Activated naive CD8-positive, alpha-beta T cell treated with anti-CD3 and anti-CD28 coated beads, Interleukin-2, amount 50 U/mL, for 24 hours (primary cell): Measurements from ENCODE around the gene ITGB5.

ENCODE experiments used
- ATAC-seq: fragments of 150-1000 bp; cut with Tn5 transposase; one replicate; pipeline ENCODE4 v1.10.0; 2021
- DNase-seq: peaks from one replicate; pipeline ENCODE4 v3.0.0; 2021
- H3K27ac Mint-ChIP-seq: one replicate; pipeline ENCODE4 v1.8.0; 2021; ENCODE audit warnings: mild to moderate bottlenecking, mixed read lengths
- H3K27me3 Mint-ChIP-seq: one replicate; pipeline ENCODE4 v1.8.0; 2021; ENCODE audit warnings: mixed read lengths
- H3K36me3 Mint-ChIP-seq: one replicate; pipeline ENCODE4 v1.8.0; 2021; ENCODE audit warnings: low read depth, mixed read lengths
- H3K4me1 Mint-ChIP-seq: one replicate; pipeline ENCODE4 v1.8.0; 2021; ENCODE audit warnings: mixed read lengths
- H3K4me3 Mint-ChIP-seq: one replicate; pipeline ENCODE4 v1.8.0; 2021; ENCODE audit warnings: mild to moderate bottlenecking, moderate library complexity, mixed read lengths
- H3K9me3 Mint-ChIP-seq: one replicate; pipeline ENCODE4 v1.8.0; 2021; ENCODE audit warnings: mixed read lengths

ITGB5 gene

DNA sequence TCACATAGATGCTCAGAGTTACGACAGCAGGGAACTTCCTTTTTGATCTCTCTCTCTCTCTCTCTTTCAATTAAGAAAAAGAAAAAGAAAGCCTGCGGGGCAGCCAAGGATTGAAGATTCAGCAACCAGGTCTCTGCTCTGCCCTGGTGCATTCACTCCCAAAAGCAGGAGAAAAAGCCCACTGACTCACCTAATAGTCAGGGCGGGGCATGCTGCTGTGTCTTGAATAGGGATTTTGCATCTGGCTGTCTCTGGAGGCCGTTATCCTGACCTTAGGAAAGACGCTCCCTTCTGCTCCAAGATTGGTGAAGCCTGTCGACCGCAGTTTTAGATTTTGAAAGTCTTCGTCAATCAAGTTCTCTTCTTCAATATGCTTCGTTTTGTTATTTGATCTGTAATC lies 20.8 kb upstream of the ITGB5 start:
- Mint-ChIP-seq H3K4me3 (no peak overlapping the region), H3K36me3 (no peaks in the 10 kb centered on the region), H3K27me3 (peaks cover 15% of the 10 kb centered on the region), H3K4me1 (no peaks in the 10 kb centered on the region), H3K27ac (no peak overlapping the region), H3K9me3 (no peaks in the 10 kb centered on the region)
- ATAC-seq, result no peak
- no peak for DNase-seq

DNA sequence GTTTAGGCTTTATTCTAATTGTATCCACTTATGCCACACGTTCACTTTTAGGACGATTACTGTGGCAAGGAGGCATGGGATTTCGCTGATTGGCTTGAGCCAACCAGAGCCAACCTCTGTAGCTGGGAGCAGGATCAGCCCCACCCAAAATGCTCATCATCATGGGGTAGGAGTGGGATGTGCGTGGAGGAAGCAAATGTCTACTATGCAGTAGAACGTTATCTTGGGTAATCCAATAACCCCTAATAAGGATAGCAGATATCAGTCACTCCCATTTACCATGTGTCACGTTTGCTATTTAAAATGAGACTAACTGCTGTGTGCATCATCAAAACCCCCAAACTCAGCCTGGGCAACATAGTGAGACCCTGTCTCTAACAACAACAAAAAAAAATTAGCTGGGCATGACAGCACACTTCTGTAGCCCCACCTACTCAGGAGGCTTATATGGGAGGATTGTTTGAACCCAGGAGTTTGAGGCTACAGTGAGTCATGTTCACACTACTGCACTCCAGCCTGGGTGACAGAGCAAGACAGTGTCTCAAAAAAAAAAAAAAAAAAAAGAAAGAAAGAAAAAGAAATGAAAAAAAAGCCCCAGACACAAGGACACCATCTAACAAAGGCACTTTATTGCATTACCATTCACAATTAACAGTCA lies 17.8 kb upstream of the ITGB5 start:
- Mint-ChIP-seq H3K4me1 (peaks cover 10% of the 10 kb centered on the region), H3K4me3 (no peak overlapping the region), H3K27ac (no peak overlapping the region), H3K36me3 (no peaks in the 10 kb centered on the region), H3K27me3 (peaks cover 17% of the 10 kb centered on the region), H3K9me3 (no peaks in the 10 kb centered on the region)
- ATAC-seq, result no peak
- no peak for DNase-seq

DNA sequence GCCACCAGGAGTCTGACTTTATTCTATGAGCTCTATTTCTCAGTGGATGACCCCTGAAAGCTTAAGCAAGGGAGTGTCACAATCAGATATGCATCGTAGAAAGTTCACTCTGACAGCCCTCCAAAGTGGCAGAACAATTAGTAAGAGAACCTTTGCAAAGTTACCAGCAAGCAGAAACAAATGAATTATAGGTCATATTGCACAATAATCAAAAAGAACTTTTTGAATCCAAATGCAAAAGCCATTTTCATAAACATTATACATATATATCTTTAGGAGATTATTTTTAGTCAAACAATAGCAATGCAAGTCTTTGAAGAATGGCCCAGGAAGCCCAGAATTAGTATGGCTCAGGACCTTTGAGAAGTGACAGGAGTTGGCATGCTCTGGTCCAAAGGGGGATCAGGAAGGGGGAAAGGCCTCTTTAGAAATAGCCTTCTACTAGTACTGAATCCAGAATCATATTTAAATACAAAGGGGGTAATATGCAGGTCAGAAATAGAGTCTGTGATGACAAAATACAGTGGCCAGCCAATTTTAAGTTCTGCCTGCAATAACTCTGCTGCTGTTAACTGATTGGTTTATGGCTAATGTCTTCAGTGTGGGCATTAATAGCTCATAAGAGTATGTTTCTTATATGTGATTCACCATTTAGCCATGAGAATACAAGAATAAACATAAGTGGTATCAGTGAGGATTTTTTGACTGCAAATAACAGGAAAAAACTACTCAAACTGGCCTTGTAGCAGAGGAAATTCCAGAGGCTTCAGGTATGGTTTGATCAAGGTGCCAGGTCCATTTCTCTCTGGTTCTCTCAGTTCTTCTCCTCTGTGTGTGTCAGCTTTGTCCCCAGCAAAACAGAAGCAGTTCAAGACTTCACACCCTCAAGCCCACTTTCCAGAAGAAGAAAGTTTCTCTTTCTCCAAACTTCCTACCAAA lies 17.0 kb upstream of the ITGB5 start:
- no peaks in the 10 kb centered on the region for H3K36me3 Mint-ChIP-seq
- DNase-seq (no peak), ATAC-seq (no peak)
- no peaks in the 10 kb centered on the region for H3K9me3 Mint-ChIP-seq
- peaks cover 17% of the 10 kb centered on the region for H3K27me3 Mint-ChIP-seq
- no peak overlapping the region for H3K27ac Mint-ChIP-seq
- H3K4me3 Mint-ChIP-seq, result no peak overlapping the region
- H3K4me1 Mint-ChIP-seq, result peaks cover 10% of the 10 kb centered on the region

DNA sequence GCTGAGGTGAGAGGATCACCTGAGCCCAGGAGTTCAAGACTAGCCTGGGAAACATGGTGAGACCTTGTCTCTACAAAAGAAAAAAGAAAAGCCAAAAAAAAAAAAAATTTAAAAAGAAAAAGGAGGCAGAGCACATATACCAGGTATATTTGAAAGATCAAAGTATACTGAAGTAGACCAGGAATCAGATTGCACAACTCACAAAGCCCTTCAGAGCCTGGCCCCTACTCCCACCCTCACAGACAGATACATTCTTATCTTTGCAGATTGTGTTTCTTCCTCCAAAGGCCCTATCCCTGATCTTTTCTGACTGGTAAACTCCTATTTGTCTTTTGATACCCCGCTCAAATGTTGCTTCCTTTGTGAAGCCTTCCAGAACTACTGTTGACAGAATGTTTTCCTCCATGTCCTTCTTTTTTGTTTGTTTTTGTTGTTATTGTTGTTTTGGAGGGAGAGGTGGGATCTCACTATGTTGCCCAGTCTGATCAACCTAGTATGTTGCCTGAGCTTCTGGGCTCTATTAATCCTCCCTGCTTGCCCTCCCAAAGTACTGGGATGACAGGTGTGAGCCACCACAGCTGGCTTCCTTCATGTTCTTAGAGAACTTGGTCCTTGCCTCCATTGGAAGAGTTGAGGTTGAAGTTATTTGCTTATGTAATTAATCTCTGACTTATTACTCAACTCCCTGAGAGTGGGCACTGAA lies 9.8 kb upstream of the ITGB5 start:
- no peak overlapping the region for H3K4me3 Mint-ChIP-seq
- no peak for ATAC-seq
- no peaks in the 10 kb centered on the region for H3K9me3 Mint-ChIP-seq
- no peaks in the 10 kb centered on the region for H3K36me3 Mint-ChIP-seq
- peaks cover 10% of the 10 kb centered on the region for H3K4me1 Mint-ChIP-seq
- no peak for DNase-seq
- H3K27ac Mint-ChIP-seq, result no peak overlapping the region
- H3K27me3 Mint-ChIP-seq, result peaks cover 3% of the 10 kb centered on the region

GRCh38 chr3:124895756-124896155 lies 8.6 kb upstream of the ITGB5 start:
- no peak for ATAC-seq
- Mint-ChIP-seq H3K4me1 (peaks cover 8% of the 10 kb centered on the region), H3K4me3 (no peak overlapping the region), H3K27ac (no peak overlapping the region), H3K27me3 (peaks cover 3% of the 10 kb centered on the region), H3K9me3 (no peaks in the 10 kb centered on the region), H3K36me3 (no peaks in the 10 kb centered on the region)
- DNase-seq, result no peak

DNA sequence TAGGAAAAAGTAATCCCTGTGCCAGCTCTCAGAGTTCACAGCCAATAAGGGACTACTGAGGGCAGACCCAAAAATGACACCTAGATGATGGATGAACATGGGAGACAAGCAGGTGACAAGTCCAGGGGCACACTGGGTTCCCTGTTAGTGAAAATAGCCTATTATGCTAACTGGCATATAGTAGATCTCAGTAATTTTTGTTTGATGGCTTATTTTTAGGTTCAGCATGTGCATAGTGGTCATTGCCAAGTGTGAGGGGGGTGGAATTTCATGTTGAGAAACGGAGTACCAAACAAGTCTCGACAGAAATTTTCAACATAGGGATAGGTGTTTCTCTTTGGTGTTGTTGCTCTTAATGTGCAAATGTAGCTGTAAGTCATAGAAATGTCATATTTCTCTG lies 6.4 kb upstream of the ITGB5 start:
- H3K36me3 Mint-ChIP-seq, result no peaks in the 10 kb centered on the region
- no peaks in the 10 kb centered on the region for H3K9me3 Mint-ChIP-seq
- no peak overlapping the region for H3K27ac Mint-ChIP-seq
- no peak for DNase-seq
- ATAC-seq, result no peak
- no peak overlapping the region for H3K4me3 Mint-ChIP-seq
- H3K27me3 Mint-ChIP-seq, result peaks cover 18% of the 10 kb centered on the region
- no peaks in the 10 kb centered on the region for H3K4me1 Mint-ChIP-seq

DNA sequence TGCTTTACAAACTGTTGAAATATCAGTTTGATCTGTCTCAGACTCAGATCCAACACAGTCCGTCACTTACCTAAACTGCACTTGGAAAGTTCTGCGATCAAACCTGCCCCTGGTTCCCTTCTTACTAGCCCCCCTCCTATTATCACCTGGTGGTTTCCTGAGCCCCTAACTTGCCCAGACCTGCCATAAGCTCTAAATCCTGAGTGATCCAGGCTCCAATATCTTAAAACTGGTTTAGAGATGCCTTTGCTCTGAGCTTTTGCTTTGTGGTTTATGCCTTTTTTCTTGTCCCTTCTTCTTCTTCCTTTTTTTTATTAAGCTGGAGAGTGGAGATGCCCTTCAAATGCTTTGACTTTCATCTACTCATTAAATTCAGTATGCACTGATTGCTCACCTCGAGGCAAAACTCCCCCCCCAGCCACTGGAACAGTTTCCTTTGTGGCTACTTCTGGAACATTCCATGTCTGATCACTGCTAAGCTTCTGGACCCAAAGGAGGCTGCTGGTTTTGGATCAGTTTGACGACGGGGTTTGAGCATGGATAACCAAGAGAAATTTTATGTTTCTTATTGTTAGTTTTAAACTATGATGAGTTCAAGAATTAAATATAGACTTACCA lies 3.5 kb upstream of the ITGB5 start:
- Mint-ChIP-seq H3K27ac (no peak overlapping the region), H3K4me1 (peaks cover 7% of the 10 kb centered on the region), H3K4me3 (no peak overlapping the region), H3K27me3 (peaks cover 33% of the 10 kb centered on the region), H3K36me3 (no peaks in the 10 kb centered on the region), H3K9me3 (no peaks in the 10 kb centered on the region)
- no peak for DNase-seq
- no peak for ATAC-seq

DNA sequence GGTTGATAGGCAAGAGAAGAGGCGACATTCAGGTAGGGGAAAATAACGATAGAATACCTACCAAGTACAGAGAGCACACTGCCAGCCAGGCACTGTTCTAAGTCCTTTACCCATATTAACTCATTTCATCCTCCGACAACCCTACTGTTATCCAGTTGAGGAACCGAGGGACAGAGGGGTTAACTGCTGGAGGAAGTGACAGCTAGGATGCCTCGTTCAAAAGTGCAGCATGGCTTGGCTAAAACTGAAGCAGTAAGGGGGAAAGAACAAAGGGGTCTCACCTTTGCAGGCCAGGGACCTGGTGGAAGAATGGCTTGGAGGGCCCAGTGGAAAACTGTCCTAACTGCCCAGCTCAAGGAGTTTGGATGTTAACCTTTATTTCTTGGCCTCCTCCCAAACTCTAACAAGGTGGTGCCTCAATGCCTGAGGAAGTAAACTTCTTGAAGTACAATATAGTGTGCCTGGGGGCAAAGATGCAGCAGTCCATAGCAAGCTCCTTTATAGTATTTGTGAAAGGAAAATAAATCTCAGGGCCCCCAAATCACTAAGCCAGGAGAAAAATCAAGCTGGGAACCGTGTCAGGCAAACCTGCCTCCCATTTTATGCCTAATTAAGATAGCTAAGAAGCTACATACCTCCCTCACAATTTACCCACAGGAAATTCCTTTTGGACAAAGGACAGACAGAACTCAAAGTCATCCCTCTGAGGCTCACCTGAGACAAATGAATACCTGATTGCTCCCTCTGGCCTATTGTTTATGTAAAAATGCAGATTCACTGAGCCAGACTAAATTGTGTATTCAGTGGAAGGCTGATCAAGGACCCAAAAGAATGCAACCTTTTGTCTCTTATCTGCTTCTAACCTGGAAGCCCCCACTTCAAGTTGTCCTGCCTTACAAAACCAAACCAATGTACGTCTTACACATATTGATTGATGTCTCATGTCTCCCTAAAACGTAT lies 1.6 kb upstream of the ITGB5 start:
- H3K4me1 Mint-ChIP-seq, result peaks cover 8% of the 10 kb centered on the region
- H3K36me3 Mint-ChIP-seq, result no peaks in the 10 kb centered on the region
- peaks cover 51% of the 10 kb centered on the region for H3K27me3 Mint-ChIP-seq
- H3K9me3 Mint-ChIP-seq, result no peaks in the 10 kb centered on the region
- peak overlapping the region; percentile 52 for H3K4me3 Mint-ChIP-seq
- no peak for ATAC-seq
- DNase-seq, result no peak
- no peak overlapping the region for H3K27ac Mint-ChIP-seq

- Mint-ChIP-seq H3K27me3 (peaks cover 53% of the 10 kb centered on the region), H3K27ac (no peak overlapping the region)
Observed at GRCh38 chr3:124887932-124888298, 750 bp upstream of the ITGB5 start.

DNA sequence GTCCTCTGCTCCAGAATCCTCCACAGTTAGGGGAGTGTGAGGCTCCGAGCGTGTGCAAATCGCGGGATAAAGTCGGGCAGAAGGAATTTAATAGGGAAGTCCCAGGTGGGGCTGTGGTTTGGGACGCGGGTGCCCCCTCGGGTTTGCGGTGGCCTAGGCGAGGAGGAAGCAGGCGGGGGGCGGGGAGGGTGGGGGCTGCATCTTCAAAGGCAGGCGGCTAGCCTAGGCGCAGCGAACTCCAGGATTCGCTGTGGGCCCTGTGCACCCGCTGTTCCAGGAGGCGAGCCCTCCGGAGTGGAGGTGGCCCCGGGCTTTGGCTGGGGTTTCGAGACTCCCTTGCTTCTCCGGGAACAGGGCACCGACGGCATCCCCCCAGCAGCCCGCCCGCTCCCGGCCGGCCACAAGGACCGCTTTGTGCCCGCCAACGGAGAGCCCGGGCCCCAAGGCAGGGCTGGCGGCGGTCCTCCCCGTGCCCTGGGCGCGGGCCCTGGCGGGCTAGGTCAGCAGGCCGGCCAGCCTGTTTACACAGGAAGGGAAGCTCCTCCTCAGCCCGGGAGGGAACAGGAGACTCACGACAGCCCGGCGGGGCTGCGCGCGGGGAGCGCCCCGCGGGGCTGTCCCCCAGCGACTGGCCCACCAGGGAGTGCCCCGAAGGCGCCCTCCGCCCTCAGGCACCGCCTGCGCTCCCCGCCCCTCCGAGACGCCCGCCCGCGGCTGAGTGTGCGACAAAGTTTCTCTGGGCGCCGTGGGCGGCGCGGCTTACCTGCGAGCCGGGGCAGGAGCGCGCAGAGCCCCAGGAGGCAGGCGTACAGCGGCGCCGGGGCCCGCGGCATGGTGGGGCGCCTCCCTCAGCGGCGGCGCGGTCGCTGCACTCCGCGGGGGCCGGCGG lies 753 bp downstream of the ITGB5 start:
- H3K27me3 Mint-ChIP-seq, result peaks cover 59% of the 10 kb centered on the region
- ATAC-seq, result peak; percentile 61

More at GRCh38 chr3:124887932-124888298, 750 bp upstream of the ITGB5 start:
- no peaks in the 10 kb centered on the region for H3K36me3 Mint-ChIP-seq
- H3K4me1 Mint-ChIP-seq, result peaks cover 8% of the 10 kb centered on the region
- DNase-seq (no peak), ATAC-seq (no peak)
- H3K9me3 Mint-ChIP-seq, result no peaks in the 10 kb centered on the region
- peak overlapping the region; percentile 52 for H3K4me3 Mint-ChIP-seq

DNA sequence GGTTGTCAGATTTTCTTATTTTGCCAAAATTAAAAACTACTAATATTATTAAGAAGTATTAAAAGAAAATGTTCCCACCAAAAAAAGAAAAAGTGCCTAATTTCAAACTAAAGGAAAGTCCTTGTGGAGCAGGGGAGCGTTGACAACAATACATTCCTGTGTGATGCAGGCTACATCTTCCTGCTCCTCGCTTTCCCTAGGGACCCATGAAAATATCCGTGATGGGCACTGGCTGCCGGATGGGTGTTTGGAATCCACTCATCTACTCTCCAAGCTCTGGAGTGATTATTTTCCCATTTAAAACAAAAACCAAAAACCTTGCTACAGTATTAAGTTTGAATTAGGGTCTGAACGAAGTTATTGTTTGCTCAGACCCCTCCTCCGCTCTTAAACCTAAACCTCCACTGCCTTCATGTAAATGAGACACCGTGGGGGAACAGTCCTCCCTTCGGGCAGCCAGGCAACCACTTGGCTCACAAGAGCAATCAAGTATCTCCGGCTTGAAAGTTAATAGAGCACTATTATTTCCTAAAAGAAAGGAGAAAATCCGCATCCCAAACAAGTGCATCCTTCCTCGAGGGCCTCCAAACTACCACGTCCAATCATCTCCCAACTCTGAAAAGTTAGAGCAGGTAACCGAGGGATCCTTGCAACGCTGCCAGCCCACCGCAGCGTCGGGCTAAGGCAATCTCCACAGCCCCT lies 1.5 kb downstream of the ITGB5 start:
- peaks cover 8% of the 10 kb centered on the region for H3K4me1 Mint-ChIP-seq
- H3K9me3 Mint-ChIP-seq, result no peaks in the 10 kb centered on the region
- ATAC-seq, result no peak
- H3K4me3 Mint-ChIP-seq, result peak overlapping the region; percentile 57
- H3K27ac Mint-ChIP-seq, result no peak overlapping the region
- H3K27me3 Mint-ChIP-seq, result peaks cover 57% of the 10 kb centered on the region
- DNase-seq, result no peak
- H3K36me3 Mint-ChIP-seq, result no peaks in the 10 kb centered on the region

More for the DNA sequence above, 753 bp downstream of the ITGB5 start:
- Mint-ChIP-seq H3K9me3 (no peaks in the 10 kb centered on the region), H3K36me3 (no peaks in the 10 kb centered on the region), H3K4me1 (peaks cover 8% of the 10 kb centered on the region), H3K4me3 (peak overlapping the region; percentile 57), H3K27ac (no peak overlapping the region)
- DNase-seq, result peak; percentile 48

- no peak for DNase-seq
- peaks cover 52% of the 10 kb centered on the region for H3K27me3 Mint-ChIP-seq
Observed at GRCh38 chr3:124884474-124885101, 2.6 kb downstream of the ITGB5 start.

More at GRCh38 chr3:124884474-124885101, 2.6 kb downstream of the ITGB5 start:
- Mint-ChIP-seq H3K27ac (no peak overlapping the region), H3K36me3 (no peaks in the 10 kb centered on the region), H3K9me3 (no peaks in the 10 kb centered on the region), H3K4me3 (no peak overlapping the region), H3K4me1 (peaks cover 8% of the 10 kb centered on the region)
- ATAC-seq, result no peak
